D341Med (cell line): ENCODE measurements around the gene KAT7.

Experiments
- DNase-seq: peaks from one replicate; pipeline ENCODE4 v3.0.0; 2012; ENCODE audit warnings: low spot score

KAT7 gene

DNA sequence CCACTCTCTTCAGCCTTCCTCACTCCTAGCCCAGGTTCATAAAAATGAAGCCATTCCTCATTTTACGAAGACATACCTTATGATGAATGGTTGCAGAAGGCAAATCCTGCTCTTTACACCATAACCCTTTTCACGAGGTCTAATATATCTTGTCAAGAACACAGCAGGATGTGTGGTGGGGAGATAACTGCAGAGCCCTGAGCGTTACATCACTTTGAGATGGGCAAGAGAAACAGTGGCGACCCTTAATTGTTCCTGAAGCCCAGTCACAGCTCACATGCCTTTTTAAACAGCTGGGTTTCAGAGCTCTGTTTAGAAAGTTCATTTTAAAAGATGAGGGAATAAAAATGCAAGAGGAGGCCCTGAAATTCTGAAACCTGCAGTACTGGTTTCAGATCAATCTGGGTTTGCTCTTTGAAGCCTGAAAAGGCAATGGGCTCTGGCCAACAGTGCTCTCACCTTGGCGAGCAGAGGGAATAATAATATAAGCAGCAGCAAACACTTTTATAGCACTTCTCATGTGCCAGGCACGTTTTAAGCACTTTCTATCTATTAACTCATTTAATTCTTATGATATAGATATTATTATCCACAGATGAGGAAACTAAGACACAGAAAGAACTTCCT, 27.4 kb upstream of the KAT7 start:
- no peak for DNase-seq

GRCh38 chr17:49762151-49762941, 26.1 kb upstream of the KAT7 start:
- no peak for DNase-seq

- DNase-seq = peak; percentile 99
These were observed 24.5 kb upstream of the KAT7 start, which contains the start of gene FAM117A for GRCh38 chr17:49763735-49764558. FAM117A (minus strand) TSS chr17:49764131; CDS start chr17:49764087, 44 bp downstream.

- no peak for DNase-seq
These were observed 23.8 kb upstream of the KAT7 start for GRCh38 chr17:49764559-49765180.

DNA sequence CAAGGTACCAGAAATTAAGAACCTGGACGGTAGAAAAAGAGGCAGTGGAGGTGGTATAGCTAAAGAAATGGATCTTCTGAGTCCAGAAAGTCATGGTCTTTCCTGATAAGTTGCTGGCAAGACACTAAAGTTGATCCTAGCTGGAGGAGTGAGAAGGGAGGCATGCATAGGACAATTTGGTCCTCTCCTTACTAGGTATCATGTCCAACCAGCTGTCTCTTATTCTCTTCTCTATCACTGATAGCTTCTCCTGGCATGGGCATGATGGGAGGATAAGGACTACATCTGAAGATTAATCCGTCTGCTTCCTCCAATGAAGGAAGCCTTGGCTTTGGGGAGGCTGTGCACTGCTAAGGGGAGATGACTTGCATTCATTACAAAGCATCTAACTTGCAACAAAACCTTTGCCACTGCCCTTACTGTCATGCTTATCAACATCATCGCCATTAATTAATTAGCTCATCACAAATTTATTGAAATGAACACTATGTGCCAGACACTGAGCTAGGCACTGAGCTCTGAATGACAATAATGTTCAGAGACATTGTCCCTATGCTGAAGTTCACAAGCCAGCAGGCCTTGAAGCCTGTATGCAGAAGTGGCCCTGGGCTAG, 21.5 kb upstream of the KAT7 start:
- DNase-seq = no peak

DNA sequence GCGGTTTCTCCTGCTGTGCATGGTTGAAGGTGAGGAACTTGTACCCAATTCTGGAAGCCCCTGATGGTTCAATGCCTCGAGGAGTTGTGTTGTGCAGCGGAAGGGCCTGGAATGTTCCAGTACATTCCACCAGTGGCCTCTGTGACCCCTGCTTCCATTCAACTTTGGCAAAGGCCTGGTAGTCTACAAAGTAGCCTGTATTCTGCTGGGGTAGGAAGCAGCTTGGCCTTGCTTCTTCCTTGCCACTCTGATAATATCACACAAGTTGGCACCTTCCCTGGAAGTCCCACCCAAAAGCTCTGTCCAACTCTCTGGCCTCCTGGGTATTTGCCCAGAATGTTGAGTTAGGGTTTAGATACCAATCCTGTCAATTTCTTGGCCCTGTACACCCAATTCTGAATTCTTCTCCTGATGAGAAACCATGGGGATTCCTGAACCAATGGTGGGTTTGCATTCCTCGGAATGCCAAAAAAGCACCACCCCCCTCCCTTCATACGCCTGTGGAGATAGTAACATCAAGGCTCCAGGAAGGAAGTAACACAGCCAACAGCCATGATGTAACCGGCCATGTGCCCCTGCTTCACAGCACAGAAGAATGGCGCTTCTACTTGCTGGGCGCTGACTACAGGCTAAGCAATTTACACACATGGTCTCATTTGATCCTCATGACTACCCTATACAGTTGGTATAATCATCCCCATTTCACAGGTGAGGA, 12.8 kb upstream of the KAT7 start:
- no peak for DNase-seq

DNA sequence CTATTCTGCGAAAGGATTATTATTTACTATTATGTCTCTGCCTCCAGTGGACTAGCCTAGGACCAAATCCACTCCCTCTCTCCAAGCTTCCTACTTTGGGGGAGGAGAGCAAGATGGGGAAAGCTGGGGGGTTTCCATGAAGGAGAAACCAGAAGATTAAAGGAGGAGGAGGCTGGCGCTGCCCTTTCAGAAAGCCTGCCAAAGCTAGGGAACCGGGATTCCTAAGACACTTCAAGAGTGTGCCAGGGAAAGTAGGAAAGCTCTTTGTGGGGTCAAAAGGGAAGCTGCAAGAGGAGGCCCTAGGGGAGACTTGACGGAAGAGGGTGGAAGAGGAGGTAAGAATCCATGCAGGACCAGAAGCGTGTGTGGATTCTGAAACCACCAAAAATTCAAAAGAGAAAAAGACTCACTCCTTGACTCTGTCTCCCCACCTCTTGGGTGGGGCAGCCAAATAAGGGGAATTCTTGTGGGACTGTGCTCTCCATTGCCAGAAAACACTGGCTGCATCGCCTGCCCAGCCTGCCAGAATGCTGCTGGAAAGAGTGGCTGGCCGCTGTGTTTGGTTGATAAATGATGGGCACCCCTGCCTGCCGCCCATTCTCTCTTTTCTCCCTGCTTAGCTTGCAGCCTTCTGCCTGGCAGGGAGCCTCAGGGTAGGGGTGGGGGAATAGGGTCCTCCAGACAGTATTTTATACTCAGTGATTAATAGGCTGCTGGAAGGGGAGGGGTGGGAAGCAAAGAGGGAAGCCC, 11.8 kb upstream of the KAT7 start:
- no peak for DNase-seq

DNA sequence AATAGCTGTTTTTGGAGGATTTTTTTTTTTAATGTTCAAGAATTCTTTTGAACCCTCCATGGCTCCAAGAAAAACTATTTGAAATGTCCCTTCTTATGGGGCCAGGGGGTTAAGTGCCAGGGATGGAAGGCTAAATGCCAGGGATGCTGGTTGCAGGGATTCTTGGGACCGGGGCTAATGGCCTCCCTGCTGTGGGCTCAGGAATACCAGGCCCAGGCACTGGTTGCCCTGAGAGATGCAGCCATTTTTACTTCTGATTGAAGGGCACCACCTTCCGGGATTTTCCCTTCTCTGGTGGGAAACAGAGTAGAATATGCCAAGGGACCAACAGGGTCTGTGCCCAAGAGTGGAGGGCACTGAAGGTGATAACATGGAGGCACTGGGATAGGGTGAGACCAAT, 10.9 kb upstream of the KAT7 start:
- no peak for DNase-seq

DNA sequence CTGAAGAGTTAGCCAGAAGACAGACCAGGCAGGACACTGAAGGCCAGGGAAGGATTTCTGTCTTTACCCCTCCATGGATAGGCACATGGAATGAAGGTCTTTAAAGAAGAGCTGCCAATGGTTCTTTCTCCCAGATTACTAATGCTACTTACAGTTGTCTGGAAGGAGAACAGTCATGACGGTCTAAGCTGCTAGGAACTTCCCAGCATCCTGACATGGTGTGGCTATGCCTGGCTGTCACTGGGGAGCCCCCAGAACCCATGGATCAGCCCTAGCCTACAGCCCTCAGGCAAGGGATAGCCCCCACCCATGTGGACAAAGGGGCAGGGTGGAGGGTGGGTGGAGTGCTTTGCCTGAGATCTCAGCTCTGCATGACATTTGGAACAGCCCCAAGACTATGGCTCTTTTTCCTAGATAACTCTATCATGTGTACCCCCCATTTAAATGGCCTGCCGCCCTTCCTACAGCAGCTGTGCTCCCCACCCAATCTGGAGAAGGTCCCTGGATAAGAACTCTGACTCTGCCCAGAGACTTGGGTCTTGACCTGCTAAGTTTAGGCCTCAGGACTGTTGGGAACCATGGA, 9.2 kb upstream of the KAT7 start:
- DNase-seq = no peak

DNA sequence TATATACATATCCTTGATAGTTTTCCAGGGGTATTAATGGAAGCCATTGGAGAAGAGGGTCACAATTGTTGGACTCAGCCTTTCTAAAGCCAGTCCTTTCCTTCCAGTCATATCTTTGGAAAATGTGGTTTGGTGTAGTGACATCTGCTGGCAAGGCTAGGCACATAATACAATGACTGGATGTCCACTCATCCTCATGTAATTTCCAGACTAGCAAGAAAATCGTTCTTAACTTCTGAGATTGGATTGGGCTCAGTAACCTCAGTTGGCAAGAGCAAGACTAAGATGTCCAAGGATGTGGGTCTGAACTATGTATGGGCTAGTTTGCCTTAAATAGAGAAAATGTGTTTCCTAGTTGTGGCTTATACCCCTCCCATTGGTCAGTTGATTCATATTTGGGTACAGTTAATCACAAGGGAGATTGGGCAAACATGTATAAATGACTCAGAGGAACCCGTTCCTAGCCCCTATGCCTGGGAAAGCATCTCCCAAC, 8.7 kb upstream of the KAT7 start:
- DNase-seq = peak; percentile 56

DNA sequence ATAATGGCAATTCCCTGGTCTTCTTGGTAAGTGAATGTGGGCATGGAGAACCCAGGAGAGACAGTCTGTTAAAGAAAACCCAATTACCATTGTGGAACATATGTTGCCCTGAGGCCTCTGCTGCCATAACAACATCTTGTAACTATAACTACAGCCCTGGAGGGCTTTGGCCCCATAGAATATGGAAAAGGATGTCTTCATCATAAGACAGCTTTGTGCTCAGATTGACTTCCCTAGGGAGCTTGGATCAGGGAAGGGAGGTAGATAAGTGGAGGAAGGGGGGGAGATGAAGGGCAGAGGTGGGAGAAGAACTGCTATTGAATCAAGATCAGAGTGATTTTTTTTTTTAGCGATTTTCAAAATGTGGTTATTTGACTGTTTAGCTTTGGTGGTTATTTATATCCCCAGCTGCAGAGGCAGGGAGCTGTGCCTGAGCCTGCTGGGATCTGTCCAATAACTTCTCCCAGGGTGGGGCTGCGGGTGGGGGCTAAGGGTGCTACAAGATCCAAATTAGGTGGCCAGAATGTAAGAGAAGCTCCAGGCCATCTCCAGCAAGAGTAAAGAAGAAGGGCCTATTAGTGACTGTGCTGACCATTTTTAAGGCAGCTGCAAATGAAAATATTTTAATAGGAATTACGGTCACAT, 5.3 kb upstream of the KAT7 start:
- DNase-seq = peak; percentile 79

DNA sequence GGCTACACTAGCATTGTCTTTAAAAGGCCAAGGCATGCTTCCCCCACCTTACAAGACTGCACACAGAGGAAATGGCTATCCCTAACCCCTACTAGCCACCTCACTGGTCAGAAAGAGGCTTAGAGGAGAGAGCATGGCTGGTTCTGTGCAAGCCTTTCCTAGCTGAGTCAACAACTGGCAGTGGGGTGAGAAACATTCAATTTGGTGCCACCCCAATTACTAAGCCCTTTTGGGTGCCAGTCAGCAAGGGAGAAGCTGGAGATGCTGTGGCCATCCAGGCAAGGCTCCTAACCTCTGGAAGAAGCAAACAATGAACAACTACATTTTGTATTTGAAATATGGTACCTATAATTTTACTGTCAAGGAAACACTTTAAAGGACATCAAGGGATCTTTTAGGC, 4.7 kb upstream of the KAT7 start:
- DNase-seq = no peak

- no peak for DNase-seq
These were observed 3.8 kb upstream of the KAT7 start for GRCh38 chr17:49784636-49785035.

DNA sequence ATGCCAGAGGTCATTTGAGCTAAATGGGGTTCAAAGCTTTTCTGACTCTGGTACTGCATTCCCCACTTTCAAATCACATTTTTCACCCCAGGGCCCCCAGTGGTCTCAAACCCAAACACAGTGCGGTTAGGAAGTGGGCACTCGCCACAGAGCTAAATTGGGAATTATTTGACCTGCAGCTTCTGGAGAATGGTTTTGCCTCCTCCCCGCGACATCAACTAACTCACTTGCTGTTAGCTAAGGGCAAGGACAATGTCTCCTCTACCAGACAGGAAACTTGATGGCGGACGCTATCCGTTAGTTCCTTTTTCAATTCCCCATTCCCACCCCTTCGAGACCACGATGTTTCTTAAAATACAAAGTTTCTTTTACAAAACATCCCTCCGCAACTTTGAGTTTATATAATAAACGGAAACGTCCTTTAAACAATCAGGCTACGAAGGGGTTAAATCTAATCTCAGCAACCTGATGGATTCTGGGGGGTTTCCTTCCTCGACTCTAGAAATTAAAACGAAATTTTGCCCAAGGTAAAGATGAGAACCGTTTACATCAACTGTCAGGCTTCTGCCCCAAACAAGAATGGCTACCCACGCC, 500 bp upstream of the KAT7 start:
- DNase-seq = no peak

DNA sequence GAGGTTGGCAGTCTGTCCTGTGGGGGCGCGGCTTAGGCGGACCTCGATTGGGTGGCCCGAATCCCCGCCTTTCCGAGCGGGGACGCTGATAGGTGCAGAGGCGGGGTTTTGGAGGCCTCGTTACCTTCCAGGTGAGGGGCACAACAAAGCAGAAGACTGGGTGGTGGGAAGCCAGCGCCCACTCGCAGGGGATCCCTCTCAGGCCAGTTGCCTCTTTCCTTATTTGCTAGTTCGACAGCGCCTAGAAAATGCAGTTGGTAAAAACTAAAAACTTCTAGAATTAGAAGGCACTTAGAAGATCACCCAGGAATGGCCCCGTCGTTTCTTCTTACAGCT, 730 bp downstream of the KAT7 start:
- no peak for DNase-seq

DNA sequence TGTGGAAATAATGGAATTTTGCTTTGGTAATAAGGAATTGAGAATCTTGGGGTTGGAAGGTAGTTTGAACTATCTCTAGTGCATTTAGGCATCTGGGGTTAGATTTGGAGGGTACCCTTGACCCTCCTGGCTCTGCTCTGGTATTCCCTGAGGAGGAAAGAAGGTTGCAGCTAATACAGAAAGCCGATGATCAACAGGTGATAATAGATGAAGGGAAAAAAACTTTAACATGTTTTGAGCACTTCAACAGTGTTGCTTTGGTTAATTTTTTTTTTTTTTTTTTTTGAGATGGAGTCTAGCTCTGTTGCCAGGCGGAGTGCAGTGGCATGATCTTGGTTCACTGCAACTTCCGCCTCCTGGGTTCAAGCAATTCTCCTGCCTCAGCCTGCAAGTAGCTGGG, 4.8 kb downstream of the KAT7 start:
- no peak for DNase-seq

- no peak for DNase-seq
These were observed 6.9 kb downstream of the KAT7 start for GRCh38 chr17:49795372-49795771.

GRCh38 chr17:49798182-49798581, 9.7 kb downstream of the KAT7 start:
- no peak for DNase-seq

- no peak for DNase-seq
These were observed 10.3 kb downstream of the KAT7 start for GRCh38 chr17:49798738-49799137.
